H9 (cell line): ENCODE data around the gene BRMS1L. TPM values are rescaled to one million over a fixed set of nuclear protein-coding genes. Genes with fewer than 3 reads are reported as not detected.

Experiments used
- DNase-seq: peaks from one replicate; pipeline ENCODE4 v3.0.0-alpha.2; 2017
- H2AFZ ChIP-seq: one replicate; pipeline ENCODE4 v1.6.1; 2013; ENCODE audit warnings: mild to moderate bottlenecking, low read length, control low read depth, moderate library complexity
- H2AK5ac ChIP-seq: 2 replicates; pipeline ENCODE4 v1.6.1; 2013; ENCODE audit warnings: low read length, control low read depth, mixed read lengths; ENCODE audit not compliant: insufficient read length
- H2BK120ac ChIP-seq: one replicate; pipeline ENCODE4 v1.6.1; 2013; ENCODE audit warnings: low read depth, mild to moderate bottlenecking, low read length, control low read depth, inconsistent platforms; ENCODE audit not compliant: poor library complexity, severe bottlenecking
- H2BK12ac ChIP-seq: 2 replicates; pipeline ENCODE4 v1.6.1; 2013; ENCODE audit warnings: low read length, control low read depth, mixed read lengths, low read depth; ENCODE audit not compliant: insufficient read length
- H2BK15ac ChIP-seq: 2 replicates; pipeline ENCODE4 v1.6.1; 2013; ENCODE audit warnings: low read depth, low read length, control low read depth
- H2BK20ac ChIP-seq: one replicate; pipeline ENCODE4 v1.6.1; 2013; ENCODE audit warnings: low read depth, mild to moderate bottlenecking, low read length, control low read depth, inconsistent platforms; ENCODE audit not compliant: poor library complexity, severe bottlenecking
- H2BK5ac ChIP-seq: 2 replicates; pipeline ENCODE4 v1.6.1; 2013; ENCODE audit warnings: low read length, control low read depth, mixed read lengths; ENCODE audit not compliant: insufficient read length
- H3K14ac ChIP-seq: 2 replicates; pipeline ENCODE4 v1.6.1; 2013; ENCODE audit warnings: low read length, control low read depth; ENCODE audit not compliant: insufficient read depth
- H3K18ac ChIP-seq: 2 replicates; pipeline ENCODE4 v1.6.1; 2013; ENCODE audit warnings: low read depth, mild to moderate bottlenecking, mixed read lengths, low read length, control low read depth; ENCODE audit not compliant: insufficient read length
- H3K23ac ChIP-seq: 2 replicates; pipeline ENCODE4 v1.6.1; 2013; ENCODE audit warnings: low read length, control low read depth, mixed read lengths, low read depth; ENCODE audit not compliant: insufficient read length
- H3K23me2 ChIP-seq: 2 replicates; pipeline ENCODE4 v1.6.1; 2013; ENCODE audit warnings: low read depth, mild to moderate bottlenecking, mixed read lengths, low read length, control low read depth; ENCODE audit not compliant: insufficient read length, poor library complexity, severe bottlenecking
- H3K27ac ChIP-seq: 2 replicates; pipeline ENCODE4 v1.5.1; 2013; ENCODE audit warnings: low read length, control low read depth, mixed read lengths, low read depth; ENCODE audit not compliant: insufficient read length
- H3K27me3 ChIP-seq: 2 replicates; pipeline ENCODE4 v1.6.1; 2013; ENCODE audit warnings: low read length, control low read depth, inconsistent platforms; ENCODE audit not compliant: insufficient read depth
- H3K4ac ChIP-seq: 2 replicates; pipeline ENCODE4 v1.6.1; 2013; ENCODE audit warnings: low read depth, mild to moderate bottlenecking, control low read depth, inconsistent platforms, low read length, moderate library complexity
- H3K4me1 ChIP-seq: 2 replicates; pipeline ENCODE4 v1.6.1; 2013; ENCODE audit warnings: low read length, control low read depth, inconsistent platforms; ENCODE audit not compliant: insufficient read depth
- H3K4me2 ChIP-seq: 2 replicates; pipeline ENCODE4 v1.6.1; 2013; ENCODE audit warnings: low read length, control low read depth, mixed read lengths; ENCODE audit not compliant: insufficient read length, insufficient read depth
- H3K56ac ChIP-seq: 2 replicates; pipeline ENCODE4 v1.6.1; 2013; ENCODE audit warnings: low read depth, mild to moderate bottlenecking, mixed read lengths, low read length, control low read depth; ENCODE audit not compliant: insufficient read length
- H3K79me1 ChIP-seq: 2 replicates; pipeline ENCODE4 v1.6.1; 2013; ENCODE audit warnings: low read depth, mild to moderate bottlenecking, moderate library complexity, low read length, control low read depth, inconsistent platforms; ENCODE audit not compliant: insufficient read depth, poor library complexity, severe bottlenecking
- H3K79me2 ChIP-seq: 2 replicates; pipeline ENCODE4 v1.6.1; 2013; ENCODE audit warnings: low read length, control low read depth, inconsistent platforms; ENCODE audit not compliant: insufficient read depth
- H3K9ac ChIP-seq: 2 replicates; pipeline ENCODE4 v1.6.1; 2013; ENCODE audit warnings: low read length, control low read depth, mixed read lengths; ENCODE audit not compliant: insufficient read length; ENCODE audit errors: extremely low read depth
- H3K9me3 ChIP-seq: one replicate; pipeline ENCODE4 v1.6.1; 2013; ENCODE audit warnings: low read depth, low read length, inconsistent platforms; ENCODE audit not compliant: control insufficient read depth
- H3T11ph ChIP-seq: one replicate; pipeline ENCODE4 v1.6.1; 2013; ENCODE audit warnings: mild to moderate bottlenecking, low read length, control low read depth, inconsistent platforms
- H4K20me1 ChIP-seq: one replicate; pipeline ENCODE4 v1.6.1; 2013; ENCODE audit not compliant: control insufficient read depth, insufficient read length, insufficient read depth
- H4K5ac ChIP-seq: 2 replicates; pipeline ENCODE4 v1.6.1; 2013; ENCODE audit warnings: low read depth, mild to moderate bottlenecking, mixed read lengths, low read length, control low read depth; ENCODE audit not compliant: insufficient read length
- H4K8ac ChIP-seq: replicated peaks from 2 replicates; pipeline ENCODE4 v1.6.1; 2013; ENCODE audit warnings: low read length, control low read depth, mixed read lengths, low read depth; ENCODE audit not compliant: insufficient read length
- H4K91ac ChIP-seq: 2 replicates; pipeline ENCODE4 v1.6.1; 2013; ENCODE audit warnings: low read depth, mild to moderate bottlenecking, moderate library complexity, mixed read lengths, low read length, control low read depth; ENCODE audit not compliant: insufficient read length
- H3K27ac Mint-ChIP-seq, 3 experiments: 2 replicates in 2 of 3; 3 replicates in 1 of 3; pipeline ENCODE4 v1.8.0; 2020 to 2021; ENCODE audit warnings: mixed read lengths in 3 of 3, mild to moderate bottlenecking in 1 of 3, moderate library complexity in 1 of 3
- H3K27me3 Mint-ChIP-seq: 2 replicates; pipeline ENCODE4 v1.8.0; 2021; ENCODE audit warnings: low read depth, mild to moderate bottlenecking, moderate library complexity, mixed read lengths
- H3K36me3 Mint-ChIP-seq, 3 experiments: 2 replicates in 2 of 3; 3 replicates in 1 of 3; pipeline ENCODE4 v1.8.0; 2020 to 2021; ENCODE audit warnings: low read depth in 3 of 3, mixed read lengths in 3 of 3; ENCODE audit not compliant: insufficient read depth in 1 of 3
- H3K4me1 Mint-ChIP-seq, 2 experiments: 2 replicates each; pipeline ENCODE4 v1.8.0; 2020; ENCODE audit warnings: mixed read lengths in 2 of 2
- H3K4me3 Mint-ChIP-seq, 2 experiments: 2 replicates in 1 of 2; 3 replicates in 1 of 2; pipeline ENCODE4 v1.8.0; 2020 to 2021; ENCODE audit warnings: mild to moderate bottlenecking in 2 of 2, mixed read lengths in 2 of 2, moderate library complexity in 1 of 2
- H3K9me3 Mint-ChIP-seq, 2 experiments: 2 replicates in 1 of 2; 3 replicates in 1 of 2; pipeline ENCODE4 v1.8.0; 2020; ENCODE audit warnings: mild to moderate bottlenecking in 2 of 2, mixed read lengths in 2 of 2, moderate library complexity in 1 of 2
- WGBS: extraction: QIAGEN DNeasy Blood & Tissue Kit; methylation state at CpG from one replicate; pipeline ENCODE4 v1.1.7; 2013; ENCODE audit warnings: missing lambda C conversion rate, low lambda C conversion rate, mixed read lengths; ENCODE audit not compliant: insufficient read length; ENCODE audit errors: extremely low coverage; 5-methylcytosine and 5-hydroxymethylcytosine counted together
- total RNA-seq: library from RNA; stranded (reverse); gene quantifications from 2 replicates; pipeline ENCODE4 v1.2.1, GENCODE V29; 2021
- TF ChIP-seq, protein P1 (sequence below): fragments of 200-600 bp; sonication (generic); conservative IDR thresholded peaks from 3 replicates; pipeline ENCODE4 v1.8.0; 2021; ENCODE audit warnings: antibody characterized with exemption, mild to moderate bottlenecking

BRMS1L gene
- total RNA-seq, 1 experiment from 2014 or later = 12.9 TPM

DNA sequence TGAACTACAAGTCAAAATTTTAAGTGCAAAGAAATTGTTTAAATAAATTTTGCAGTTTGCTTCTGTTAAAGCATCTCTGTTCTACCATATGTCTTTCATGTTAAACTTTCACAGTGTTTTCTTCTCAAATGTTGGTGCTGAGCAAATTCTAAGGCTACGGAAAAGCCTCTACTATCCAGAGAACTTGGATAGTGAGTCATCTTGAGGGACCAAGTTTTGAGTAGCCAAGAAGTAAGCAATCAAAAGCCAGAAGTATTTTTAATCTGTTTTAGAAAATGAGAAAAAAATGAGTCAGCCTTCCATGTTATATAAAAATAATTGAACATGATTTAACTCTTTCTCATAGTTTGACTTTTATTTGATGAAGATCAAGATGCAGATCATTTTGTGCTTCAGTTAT is 3.3 kb downstream of the BRMS1L start:
- no CpG with 5 or more reads among the region's 1 CpG for WGBS
- Histone ChIP-seq H3K9ac (no peak overlapping the region), H3K9me3 (no peaks in the 10 kb centered on the region), H2BK5ac (no peak overlapping the region), H4K5ac (no peak overlapping the region), H3K23me2 (peaks cover 5% of the 10 kb centered on the region), H4K91ac (no peak overlapping the region), H2AFZ (no peak overlapping the region), H3K18ac (no peak overlapping the region), H3K27ac (no peak overlapping the region), H2BK20ac (no peak overlapping the region), H3K4ac (no peak overlapping the region), H3K79me2 (no peaks in the 10 kb centered on the region; the same call in 1 of the 2 replicates), H3K27me3 (no peaks in the 10 kb centered on the region), H3K4me2 (no peak overlapping the region), H4K20me1 (no peaks in the 10 kb centered on the region), H3K4me1 (no peaks in the 10 kb centered on the region), H3K79me1 (no peaks in the 10 kb centered on the region), H4K8ac (no peak overlapping the region), H3K14ac (no peak overlapping the region), H3T11ph (no peak overlapping the region), H2AK5ac (no peak overlapping the region), H3K56ac (no peak overlapping the region), H2BK12ac (no peak overlapping the region), H2BK15ac (no peak overlapping the region), H2BK120ac (no peak overlapping the region), H3K23ac (no peak overlapping the region)
- H3K27me3 Mint-ChIP-seq = no peaks in the 10 kb centered on the region
- H3K9me3 Mint-ChIP-seq = no peaks in the 10 kb centered on the region
- DNase-seq = no peak
- no peak overlapping the region for H3K4me3 Mint-ChIP-seq
- peaks cover 12% of the 10 kb centered on the region in 2 experiments for H3K4me1 Mint-ChIP-seq
- TF ChIP-seq, protein P1, sequence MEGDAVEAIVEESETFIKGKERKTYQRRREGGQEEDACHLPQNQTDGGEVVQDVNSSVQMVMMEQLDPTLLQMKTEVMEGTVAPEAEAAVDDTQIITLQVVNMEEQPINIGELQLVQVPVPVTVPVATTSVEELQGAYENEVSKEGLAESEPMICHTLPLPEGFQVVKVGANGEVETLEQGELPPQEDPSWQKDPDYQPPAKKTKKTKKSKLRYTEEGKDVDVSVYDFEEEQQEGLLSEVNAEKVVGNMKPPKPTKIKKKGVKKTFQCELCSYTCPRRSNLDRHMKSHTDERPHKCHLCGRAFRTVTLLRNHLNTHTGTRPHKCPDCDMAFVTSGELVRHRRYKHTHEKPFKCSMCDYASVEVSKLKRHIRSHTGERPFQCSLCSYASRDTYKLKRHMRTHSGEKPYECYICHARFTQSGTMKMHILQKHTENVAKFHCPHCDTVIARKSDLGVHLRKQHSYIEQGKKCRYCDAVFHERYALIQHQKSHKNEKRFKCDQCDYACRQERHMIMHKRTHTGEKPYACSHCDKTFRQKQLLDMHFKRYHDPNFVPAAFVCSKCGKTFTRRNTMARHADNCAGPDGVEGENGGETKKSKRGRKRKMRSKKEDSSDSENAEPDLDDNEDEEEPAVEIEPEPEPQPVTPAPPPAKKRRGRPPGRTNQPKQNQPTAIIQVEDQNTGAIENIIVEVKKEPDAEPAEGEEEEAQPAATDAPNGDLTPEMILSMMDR = no peak
- peaks cover 0 to 25% (median 18%) of the 10 kb centered on the region in 3 experiments; a peak in 5 of 7 replicates for H3K36me3 Mint-ChIP-seq
- H3K27ac Mint-ChIP-seq = no peak overlapping the region
